Activated T-helper 2 cell treated with anti-CD3 and anti-CD28 coated beads, Interferon-gamma antibody, Interleukin-2, Interleukin-4, amounts not matched to agents 10 μg/mL and 5 μg/mL and 100 μg/mL, durations not matched to agents 14 hours and 24 hours and 36 hours (primary cell): ENCODE data around the gene MRPS23. TPM values are rescaled to one million over a fixed set of nuclear protein-coding genes. Genes with fewer than 3 reads are reported as not detected.

Experiments
- DNase-seq: peaks from one replicate; pipeline ENCODE4 v3.0.0; 2021; ENCODE audit warnings: low spot score
- H3K27ac Mint-ChIP-seq: one replicate; pipeline ENCODE4 v1.8.0; 2021; ENCODE audit warnings: mixed read lengths
- H3K27me3 Mint-ChIP-seq: one replicate; pipeline ENCODE4 v1.8.0; 2021; ENCODE audit warnings: low read depth, mixed read lengths
- H3K36me3 Mint-ChIP-seq: one replicate; pipeline ENCODE4 v1.8.0; 2021; ENCODE audit warnings: low read depth, mixed read lengths
- H3K4me1 Mint-ChIP-seq: one replicate; pipeline ENCODE4 v1.8.0; 2021; ENCODE audit warnings: low read depth, mixed read lengths
- H3K4me3 Mint-ChIP-seq: one replicate; pipeline ENCODE4 v1.8.0; 2021; ENCODE audit warnings: low read depth, mild to moderate bottlenecking, moderate library complexity, mixed read lengths
- H3K9me3 Mint-ChIP-seq: one replicate; pipeline ENCODE4 v1.8.0; 2021; ENCODE audit warnings: mixed read lengths
- intact Hi-C: fragments of 100-400 bp; cut with micrococcal nuclease; formaldehyde crosslinking; loops from one replicate; pipeline ENCODE4 v1.15.1; 2023
- total RNA-seq: library from RNA; stranded (reverse); gene quantifications from 2 replicates; pipeline ENCODE4 v1.2.3, GENCODE V29; 2022

Gene MRPS23
- total RNA-seq, 1 donor from 2014 or later, result 69.5 TPM

DNA sequence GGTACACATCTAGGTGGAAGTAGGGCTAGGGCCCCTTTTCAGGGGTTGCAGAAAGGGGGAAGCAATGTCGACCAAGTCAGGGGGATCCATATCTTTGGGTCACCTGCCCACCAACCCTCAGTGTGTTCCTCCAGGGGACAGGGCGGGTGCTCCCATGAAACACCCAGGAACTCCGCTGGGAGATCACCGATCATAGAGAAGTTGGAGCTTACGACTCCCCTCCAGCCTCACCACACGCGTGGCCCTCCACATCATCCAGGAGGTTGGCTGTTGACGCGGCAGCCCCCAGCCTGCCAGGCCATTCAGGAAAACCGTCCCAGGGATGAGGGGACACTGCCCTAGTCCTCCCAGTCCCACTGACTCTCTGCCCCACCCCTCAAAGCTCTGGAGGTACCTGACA lies 17.3 kb upstream of the MRPS23 start:
- intact Hi-C loops, result no loop called here
- no peak for DNase-seq
- H3K4me3 Mint-ChIP-seq, result no peak overlapping the region
- H3K9me3 Mint-ChIP-seq, result no peaks in the 10 kb centered on the region
- no peaks in the 10 kb centered on the region for H3K36me3 Mint-ChIP-seq
- H3K27me3 Mint-ChIP-seq, result peaks cover 23% of the 10 kb centered on the region
- no peak overlapping the region for H3K27ac Mint-ChIP-seq
- H3K4me1 Mint-ChIP-seq, result peaks cover 6% of the 10 kb centered on the region

DNA sequence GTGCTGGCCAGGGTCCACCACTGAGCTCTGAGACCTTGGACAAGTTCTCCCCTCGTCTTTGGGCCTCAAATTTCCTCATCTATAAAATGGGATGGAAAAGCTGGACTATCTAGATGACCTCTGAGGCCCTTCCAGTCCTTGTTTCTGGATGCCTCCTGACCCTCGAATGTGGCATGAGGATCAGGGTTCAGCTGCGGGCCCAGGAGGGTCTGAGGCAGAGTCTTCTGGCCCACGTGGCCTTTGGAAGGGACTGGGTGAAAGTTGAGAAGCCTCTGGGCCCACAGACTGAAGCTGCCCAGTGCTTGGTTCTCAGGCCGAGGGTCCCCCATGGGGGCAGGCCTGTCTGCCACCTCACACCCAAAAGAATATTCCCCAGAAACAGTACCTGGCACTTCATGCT lies 16.9 kb upstream of the MRPS23 start:
- H3K9me3 Mint-ChIP-seq, result no peaks in the 10 kb centered on the region
- intact Hi-C loops, result no loop called here
- no peaks in the 10 kb centered on the region for H3K36me3 Mint-ChIP-seq
- DNase-seq, result no peak
- peaks cover 6% of the 10 kb centered on the region for H3K4me1 Mint-ChIP-seq
- peaks cover 21% of the 10 kb centered on the region for H3K27me3 Mint-ChIP-seq
- H3K4me3 Mint-ChIP-seq, result no peak overlapping the region
- no peak overlapping the region for H3K27ac Mint-ChIP-seq

DNA sequence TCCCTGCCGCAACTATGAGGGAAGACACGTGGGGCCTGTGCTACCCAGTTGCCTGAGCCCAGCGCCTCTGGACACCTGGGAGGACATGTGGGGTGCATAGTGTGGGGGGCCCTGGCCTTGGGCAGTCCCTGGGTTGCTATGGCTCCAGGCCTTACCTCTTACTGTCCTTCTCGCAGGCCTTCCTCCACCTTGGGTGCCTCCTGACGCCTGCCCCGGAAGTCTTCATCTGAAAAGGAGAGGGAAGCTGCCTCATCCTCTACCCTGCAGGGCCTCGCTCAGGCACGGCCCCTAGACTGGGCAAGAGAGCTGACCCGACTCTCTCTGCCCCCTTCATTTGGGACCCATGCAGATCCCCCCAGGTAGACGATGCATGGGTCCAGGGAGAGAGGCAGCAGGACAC lies 16.5 kb upstream of the MRPS23 start:
- Mint-ChIP-seq H3K4me1 (peaks cover 6% of the 10 kb centered on the region), H3K4me3 (no peak overlapping the region), H3K27ac (no peak overlapping the region), H3K36me3 (no peaks in the 10 kb centered on the region), H3K9me3 (no peaks in the 10 kb centered on the region), H3K27me3 (peaks cover 23% of the 10 kb centered on the region)
- DNase-seq, result no peak
- intact Hi-C loops, result no loop called here

DNA sequence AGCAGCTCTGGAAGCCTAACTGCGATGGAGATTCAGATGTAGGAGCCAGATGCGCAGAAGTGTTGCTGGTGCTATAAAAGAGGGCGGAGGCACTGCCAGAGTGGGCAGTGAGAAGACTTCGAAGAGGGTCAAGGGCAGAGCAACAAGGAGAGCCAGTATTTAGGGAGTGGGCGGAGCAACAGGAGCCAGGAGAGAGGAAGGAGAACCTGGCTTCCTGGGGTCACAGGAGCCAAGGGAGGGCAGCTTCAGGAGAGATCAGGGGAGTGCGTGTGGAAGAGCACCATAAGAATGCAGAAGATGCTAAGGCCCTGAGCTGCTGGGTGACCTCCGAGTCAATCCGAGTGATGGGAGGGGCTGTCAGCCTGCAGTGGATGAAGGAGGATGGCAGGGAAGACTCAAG lies 14.4 kb upstream of the MRPS23 start:
- H3K4me1 Mint-ChIP-seq, result peaks cover 15% of the 10 kb centered on the region
- H3K4me3 Mint-ChIP-seq, result no peak overlapping the region
- no peaks in the 10 kb centered on the region for H3K36me3 Mint-ChIP-seq
- peaks cover 39% of the 10 kb centered on the region for H3K27me3 Mint-ChIP-seq
- intact Hi-C loops, result no loop called here
- DNase-seq, result no peak
- H3K9me3 Mint-ChIP-seq, result no peaks in the 10 kb centered on the region
- H3K27ac Mint-ChIP-seq, result no peak overlapping the region

DNA sequence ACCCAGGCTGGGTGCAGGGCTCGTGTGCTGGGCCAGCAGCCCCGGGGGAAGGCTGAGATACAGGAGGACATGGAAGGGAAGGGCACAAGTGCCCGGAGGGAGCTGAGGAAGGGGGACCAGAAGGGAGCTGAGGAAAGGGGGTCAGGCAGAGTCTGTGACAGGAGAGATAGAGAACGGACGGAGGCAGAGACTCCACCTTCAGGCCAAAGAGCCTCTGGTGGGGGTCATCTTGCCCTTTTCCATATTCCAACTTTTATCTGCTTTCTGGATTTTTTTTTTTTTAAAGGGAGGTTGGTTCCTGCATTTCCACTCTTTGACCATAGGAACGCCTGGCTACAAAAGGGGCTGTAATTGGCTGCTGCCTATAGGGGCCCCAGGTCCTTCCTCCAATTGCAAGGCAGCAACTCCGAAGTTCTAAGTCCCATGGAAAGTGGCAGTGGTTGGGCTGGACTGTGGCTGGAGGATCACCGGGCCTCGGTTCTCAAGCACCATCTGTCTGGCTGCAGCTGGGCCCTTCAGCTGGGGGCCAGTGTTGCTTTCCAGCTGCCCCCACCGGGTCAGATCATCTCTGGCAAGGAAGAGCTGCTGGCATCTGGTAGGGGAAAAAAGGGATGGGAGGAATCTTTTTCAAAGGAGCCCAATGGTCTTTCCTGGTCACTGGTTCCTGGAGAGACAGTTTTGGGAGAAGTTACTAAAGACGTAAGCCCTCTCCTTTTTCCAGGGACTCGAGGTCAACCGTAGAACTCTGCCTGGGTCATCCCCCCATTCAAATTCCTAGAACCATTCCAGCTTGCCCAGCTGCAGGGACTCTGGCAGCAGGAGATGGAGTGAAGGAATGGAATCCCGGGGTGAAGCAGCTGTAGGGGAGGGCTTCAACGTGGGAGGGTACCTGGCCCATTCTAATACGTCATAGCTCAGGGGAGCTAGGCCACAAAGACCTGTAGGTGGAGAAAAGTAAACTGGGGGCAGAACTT lies 13.1 kb upstream of the MRPS23 start:
- peaks cover 47% of the 10 kb centered on the region for H3K27me3 Mint-ChIP-seq
- no peaks in the 10 kb centered on the region for H3K9me3 Mint-ChIP-seq
- no peak for DNase-seq
- no peak overlapping the region for H3K4me3 Mint-ChIP-seq
- intact Hi-C loops, result no loop called here
- no peaks in the 10 kb centered on the region for H3K36me3 Mint-ChIP-seq
- H3K4me1 Mint-ChIP-seq, result peaks cover 12% of the 10 kb centered on the region
- no peak overlapping the region for H3K27ac Mint-ChIP-seq

DNA sequence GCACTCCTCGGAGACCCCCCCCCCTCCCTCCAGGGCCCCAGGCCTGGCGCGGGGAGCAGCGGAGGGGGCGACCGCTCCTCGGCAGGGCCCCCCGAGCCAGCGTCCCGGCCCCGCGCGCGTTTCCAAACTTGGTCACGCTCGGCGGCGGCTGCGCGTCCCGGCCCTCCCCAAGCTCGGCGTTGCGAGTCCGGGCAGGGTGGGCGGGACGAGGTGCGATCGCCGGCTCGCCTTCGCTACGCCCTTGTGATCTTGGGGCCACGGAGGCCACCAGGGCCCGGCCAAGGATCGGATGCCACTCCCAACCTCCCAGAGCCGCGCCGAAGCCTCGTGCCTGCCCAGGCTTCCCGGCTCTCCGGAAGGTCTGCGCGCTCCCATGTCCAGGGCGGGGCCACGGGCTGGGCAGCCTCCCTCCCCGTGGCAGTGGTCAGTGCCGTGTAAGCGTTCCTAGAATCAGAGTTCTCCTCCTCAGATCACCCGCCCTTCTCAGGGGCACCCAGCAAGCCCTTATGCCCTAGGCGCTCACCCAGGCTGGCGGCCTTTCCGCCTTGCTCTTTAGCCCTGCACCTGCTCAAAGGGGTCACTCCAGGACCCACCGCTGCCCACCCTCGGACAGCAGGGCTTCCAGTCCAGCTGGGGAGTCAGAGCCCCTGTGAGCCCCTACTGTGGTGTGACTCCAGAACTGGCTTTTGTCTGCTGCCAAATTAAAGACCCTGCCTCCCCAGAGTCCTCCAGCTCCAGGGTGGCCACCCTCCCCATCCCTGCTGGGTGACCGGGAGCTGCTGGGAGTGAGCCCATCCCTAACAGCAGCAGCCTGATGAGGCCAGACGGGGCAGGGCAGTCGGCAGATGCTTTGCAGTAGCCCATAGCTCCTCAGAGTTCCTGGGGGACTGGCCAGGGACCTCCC lies 12.2 kb upstream of the MRPS23 start:
- DNase-seq, result no peak
- H3K36me3 Mint-ChIP-seq, result no peaks in the 10 kb centered on the region
- H3K4me1 Mint-ChIP-seq, result peaks cover 8% of the 10 kb centered on the region
- intact Hi-C loops, result no loop called here
- H3K4me3 Mint-ChIP-seq, result peak overlapping the region; percentile 26
- peaks cover 47% of the 10 kb centered on the region for H3K27me3 Mint-ChIP-seq
- H3K27ac Mint-ChIP-seq, result no peak overlapping the region
- H3K9me3 Mint-ChIP-seq, result no peaks in the 10 kb centered on the region

DNA sequence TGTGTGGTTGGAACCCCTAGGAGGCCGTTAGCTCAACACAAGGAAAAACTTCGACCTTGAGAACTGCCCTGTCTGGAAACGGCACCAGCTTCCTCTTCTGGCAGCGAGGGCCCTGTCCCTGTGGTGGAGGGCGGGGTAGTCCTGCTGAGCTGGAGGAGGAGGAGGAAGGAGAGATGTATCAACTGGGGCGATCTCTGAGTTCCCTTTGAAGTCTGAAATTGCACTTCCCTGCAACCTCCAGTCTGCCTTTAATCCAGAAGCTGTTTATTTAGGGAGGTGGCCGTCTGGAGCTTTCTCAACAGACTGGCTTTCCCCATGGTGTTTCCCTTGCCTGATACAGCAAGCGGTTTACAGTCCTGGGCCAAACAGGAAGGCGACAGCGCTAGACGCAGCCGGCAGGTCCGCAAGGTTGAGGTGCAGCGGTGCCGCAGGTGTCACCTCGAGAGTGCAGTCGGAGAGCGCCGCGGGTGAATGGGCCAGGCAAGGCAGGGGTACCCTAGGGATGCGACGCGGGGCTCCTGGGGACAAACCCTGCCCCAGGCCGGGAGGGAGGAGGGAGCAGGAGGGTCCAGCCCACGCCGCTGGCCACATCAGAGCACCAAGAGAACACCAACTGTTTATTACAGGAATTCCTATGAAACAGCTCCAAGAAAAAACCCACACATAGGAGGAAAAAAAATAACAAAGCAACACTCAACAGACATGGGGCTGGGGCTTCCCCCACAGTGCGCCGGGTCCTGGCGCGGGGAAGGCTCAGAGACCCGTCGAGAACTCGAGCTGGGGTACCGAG lies 11.4 kb upstream of the MRPS23 start:
- intact Hi-C loops, result no loop called here
- Mint-ChIP-seq H3K9me3 (no peaks in the 10 kb centered on the region), H3K4me3 (peak overlapping the region; percentile 72), H3K27ac (no peak overlapping the region), H3K27me3 (peaks cover 47% of the 10 kb centered on the region), H3K36me3 (no peaks in the 10 kb centered on the region), H3K4me1 (peaks cover 8% of the 10 kb centered on the region)
- no peak for DNase-seq

DNA sequence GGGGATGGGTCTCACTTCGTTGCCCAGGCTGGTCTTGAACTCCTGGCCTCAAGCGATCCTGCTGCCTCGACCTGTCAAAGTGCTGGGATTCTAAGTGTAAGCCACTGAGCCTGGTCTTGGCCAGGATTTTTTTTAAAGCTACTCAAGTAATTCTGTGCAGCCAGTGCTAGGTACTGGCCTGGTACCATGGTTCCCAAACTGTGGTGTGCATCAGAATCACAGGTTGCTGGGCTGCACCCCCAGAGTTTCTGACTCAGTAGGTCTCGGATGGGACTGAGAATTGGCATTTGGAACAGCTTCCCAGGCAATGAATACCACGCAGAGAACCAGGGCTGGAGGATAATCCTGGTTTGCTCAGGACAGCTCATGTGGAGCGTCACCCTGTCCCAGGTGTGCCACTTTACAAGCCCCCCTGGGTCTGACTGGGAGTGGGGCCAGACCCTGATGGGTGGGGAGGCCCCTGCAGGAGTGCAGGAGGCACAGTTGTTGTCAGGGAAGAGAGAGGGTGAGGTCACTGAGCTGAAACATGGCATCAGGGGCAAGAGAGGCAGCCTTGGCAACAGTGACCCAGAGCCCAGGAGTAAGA lies 10.7 kb upstream of the MRPS23 start:
- intact Hi-C loops, result no loop called here
- Mint-ChIP-seq H3K27ac (no peak overlapping the region), H3K36me3 (no peaks in the 10 kb centered on the region), H3K9me3 (no peaks in the 10 kb centered on the region), H3K4me3 (peak overlapping the region; percentile 72), H3K4me1 (peaks cover 10% of the 10 kb centered on the region), H3K27me3 (peaks cover 49% of the 10 kb centered on the region)
- no peak for DNase-seq

DNA sequence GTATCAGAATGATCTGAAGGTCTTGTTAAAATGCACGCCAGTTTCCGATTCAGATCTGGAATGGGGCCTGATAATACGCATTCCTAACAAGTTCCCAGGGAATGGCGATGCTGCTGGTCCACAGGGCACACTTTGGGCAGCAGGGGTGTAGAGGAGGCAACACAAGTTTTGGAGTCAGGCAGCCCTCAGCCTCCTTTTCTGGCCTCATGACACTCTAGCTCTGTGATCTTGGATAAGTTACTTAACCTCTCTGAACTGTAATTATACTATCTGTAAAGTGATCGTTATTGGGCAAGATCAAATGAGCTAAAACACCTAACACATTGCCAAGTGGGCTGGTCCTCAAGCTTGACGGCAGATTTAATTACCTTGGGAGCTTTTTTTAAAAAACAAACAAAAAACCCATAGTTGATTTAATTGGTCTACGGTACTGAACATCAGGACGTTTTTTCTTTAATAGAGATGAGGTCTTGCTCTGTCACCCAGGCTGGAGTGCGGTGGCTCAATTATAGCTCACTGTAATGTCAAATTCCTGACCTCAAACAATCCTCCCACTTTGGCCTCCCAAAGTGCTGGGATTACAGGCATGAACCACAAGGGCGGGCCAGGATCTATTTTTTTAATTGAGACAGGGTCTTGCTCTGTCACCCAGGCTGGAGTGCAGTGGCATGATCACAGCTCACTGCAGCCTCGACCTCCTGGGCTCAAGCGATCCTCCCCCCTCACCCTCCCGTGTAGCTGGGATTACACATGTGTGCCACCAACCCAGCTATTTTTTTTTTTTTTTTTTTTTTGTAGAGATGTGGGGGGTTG lies 10.0 kb upstream of the MRPS23 start:
- DNase-seq, result no peak
- Mint-ChIP-seq H3K4me1 (peaks cover 10% of the 10 kb centered on the region), H3K27me3 (peaks cover 49% of the 10 kb centered on the region), H3K36me3 (no peaks in the 10 kb centered on the region), H3K27ac (no peak overlapping the region), H3K9me3 (no peaks in the 10 kb centered on the region), H3K4me3 (no peak overlapping the region)
- intact Hi-C loops, result no loop called here

DNA sequence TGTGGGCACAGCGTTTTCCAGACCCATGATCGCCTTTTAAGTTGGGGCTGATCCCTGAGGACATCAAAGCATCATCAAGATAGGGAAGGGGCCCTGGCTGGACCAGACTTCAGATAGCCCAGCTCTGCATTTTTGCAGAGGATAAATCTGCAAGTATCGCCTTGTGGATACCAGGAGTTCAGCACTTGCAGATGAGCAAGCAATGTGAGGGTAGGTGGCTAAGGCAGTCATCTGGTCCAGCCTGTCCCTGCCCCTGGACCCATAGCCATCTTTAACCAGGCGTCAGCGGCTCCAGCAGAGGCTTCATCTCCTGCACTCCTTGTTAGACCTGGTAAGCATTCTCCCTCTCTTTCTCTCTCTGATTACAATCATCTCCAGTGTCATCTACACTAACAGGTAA lies 9.0 kb upstream of the MRPS23 start:
- DNase-seq, result no peak

DNA sequence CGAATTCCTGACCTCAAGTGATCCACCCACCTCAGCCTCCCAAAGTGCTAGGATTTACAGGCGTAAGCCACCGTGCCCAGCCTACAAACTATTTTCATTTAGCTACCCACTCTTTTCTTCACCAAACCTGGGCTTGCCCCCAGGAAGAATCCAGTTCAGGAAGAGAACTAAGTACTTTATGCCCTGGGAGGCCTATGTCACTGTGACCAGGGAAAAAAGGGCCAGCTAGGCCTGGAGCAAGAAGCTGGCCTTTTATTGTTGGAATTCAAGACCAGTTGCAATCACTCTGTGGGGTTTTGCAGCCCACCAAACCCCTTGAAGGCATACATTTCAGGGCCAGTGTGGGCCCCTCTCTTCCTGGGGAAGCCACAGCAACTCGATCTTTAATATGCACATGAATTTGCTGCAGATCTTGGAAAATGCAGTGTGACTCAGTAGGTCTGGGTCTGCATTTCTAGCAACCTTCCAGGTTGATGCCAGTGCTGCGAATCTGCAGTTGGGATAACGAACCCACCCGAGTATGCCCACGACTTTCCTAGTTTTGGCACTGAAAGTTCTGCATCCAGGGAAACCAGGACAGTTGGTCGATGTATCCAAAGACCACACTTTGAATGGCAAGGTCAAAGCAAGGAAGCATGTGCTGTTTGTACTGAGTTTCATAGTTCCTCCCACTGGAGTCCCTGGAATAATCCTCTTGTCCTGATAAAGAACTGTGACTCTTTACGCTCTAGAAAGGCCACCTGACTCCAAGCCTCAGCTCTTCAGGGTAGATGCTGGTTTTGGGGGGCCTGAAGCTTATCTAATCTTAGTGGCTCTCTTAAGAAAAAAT lies 7.2 kb upstream of the MRPS23 start:
- Mint-ChIP-seq H3K36me3 (no peaks in the 10 kb centered on the region), H3K9me3 (no peaks in the 10 kb centered on the region), H3K27me3 (peaks cover 28% of the 10 kb centered on the region), H3K4me1 (peaks cover 10% of the 10 kb centered on the region), H3K4me3 (no peak overlapping the region), H3K27ac (no peak overlapping the region)
- intact Hi-C loops, result no loop called here
- DNase-seq, result no peak

More for the DNA sequence above, 9.0 kb upstream of the MRPS23 start:
- intact Hi-C loops, result loop anchor here (1.0 kb wide), 1 partner anchor 254 kb away; no protein-coding TSS in a partner anchor
- no peak overlapping the region for H3K4me3 Mint-ChIP-seq
- H3K9me3 Mint-ChIP-seq, result no peaks in the 10 kb centered on the region
- H3K4me1 Mint-ChIP-seq, result peaks cover 10% of the 10 kb centered on the region
- H3K27me3 Mint-ChIP-seq, result peaks cover 43% of the 10 kb centered on the region
- H3K36me3 Mint-ChIP-seq, result no peaks in the 10 kb centered on the region
- H3K27ac Mint-ChIP-seq, result no peak overlapping the region
